Mammary epithelial cell (primary cell): ENCODE results near the gene CRYGS.

Experiments
- CTCF ChIP-seq, 2 donors: IDR thresholded peaks in 1 of 2; conservative IDR thresholded peaks in 1 of 2; 2 replicates each; pipeline ENCODE4 v1.5.1; 2011 to 2012; ENCODE audit warnings: inconsistent platforms in 2 of 2, low read length in 2 of 2, mild to moderate bottlenecking in 2 of 2, control low read depth in 1 of 2, low read depth in 1 of 2; ENCODE audit not compliant: insufficient read depth in 1 of 2; ENCODE audit errors: extremely low read depth in 1 of 2
- EZH2 ChIP-seq: IDR thresholded peaks from 2 replicates; pipeline ENCODE4 v1.6.1; 2012; ENCODE audit warnings: low read length, inconsistent platforms, borderline replicate concordance

DNA sequence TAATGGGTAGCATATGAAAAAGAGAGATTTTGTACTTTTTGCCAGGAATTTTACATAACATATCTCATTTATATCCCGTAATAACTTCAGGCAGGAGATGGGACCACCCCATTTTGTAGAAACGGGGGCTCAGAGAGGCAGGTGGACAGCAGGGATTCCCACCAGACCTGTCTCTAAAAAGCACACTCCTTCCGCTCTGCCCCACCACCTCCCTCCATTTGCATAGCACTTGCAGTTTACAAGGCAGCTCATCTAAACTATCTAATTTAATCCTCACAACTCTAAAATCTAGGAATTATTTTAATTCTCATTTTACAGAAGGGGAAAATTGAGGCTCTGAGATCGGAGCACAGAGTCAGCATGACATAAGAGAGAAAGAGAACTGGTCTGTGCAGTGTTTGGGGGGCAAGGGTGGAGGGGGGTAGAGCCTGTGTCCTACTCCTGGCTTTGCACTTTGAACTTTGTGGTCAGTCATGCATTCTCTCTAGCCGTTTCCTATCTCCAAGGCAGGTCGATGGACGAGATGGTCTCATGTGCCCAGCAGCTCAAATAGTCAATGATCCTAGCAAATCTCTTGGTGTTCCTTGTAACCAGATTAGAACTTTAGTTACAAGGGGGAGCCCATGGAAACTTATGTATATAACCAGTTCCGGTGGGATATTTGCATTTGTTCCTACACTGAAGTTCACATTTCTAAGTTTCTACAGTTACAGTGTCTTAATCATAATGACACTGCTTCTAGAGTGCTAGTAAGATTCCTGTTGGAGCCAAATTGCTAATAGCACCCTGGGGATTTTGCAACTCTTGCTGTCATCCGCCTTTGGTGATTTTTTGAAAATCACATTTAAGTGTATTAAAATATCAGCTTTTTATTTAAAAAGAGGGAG, 18.6 kb downstream of the CRYGS start:
- TF ChIP-seq CTCF (conservative IDR thresholded peaks at IDR 0.05 in 1 of 2, IDR thresholded peaks at IDR 0.05 in 1 of 2; ENCODE audit: extremely low read depth in 1 of 2, insufficient read depth in 1 of 2, low read depth in 1 of 2, low read length in 2 of 2) = no peak
- no peak for TF ChIP-seq EZH2
